ENCODE data around the gene LRRC9. TPM values are rescaled to one million over a fixed set of nuclear protein-coding genes. Genes with fewer than 3 reads are reported as not detected.
A peak's percentile ranks its signal among the peaks of the same experiment; 100 is the strongest.

Gene LRRC9
- total and polyA plus RNA-seq, 2 experiments from 2014 or later, result 2.2 to 3.1 TPM

GRCh38 chr14:60051721-60052221, 131.8 kb downstream of the LRRC9 start:
- Histone ChIP-seq H3K36me3 (ENCODE audit: insufficient read depth) (no peaks in the 10 kb centered on the region), H4K20me1 (replicated peaks; ENCODE audit: insufficient read depth) (no peaks in the 10 kb centered on the region), H2AFZ (peak overlapping the region; percentile 75; the same call in 1 of the 2 replicates), H3K4me3 (no peak overlapping the region), H3K4me2 (no peak overlapping the region), H3K27ac (ENCODE audit: low read depth) (no peak overlapping the region), H3F3A (replicated peaks; ENCODE audit: low read depth) (no peaks in the 10 kb centered on the region), H3K4me1 (ENCODE audit: insufficient read depth) (no peaks in the 10 kb centered on the region), H3K79me2 (replicated peaks; ENCODE audit: insufficient read depth) (no peaks in the 10 kb centered on the region), H3K27me3 (ENCODE audit: insufficient read depth) (no peaks in the 10 kb centered on the region), H3K9me2 (ENCODE audit: insufficient read depth) (0 out of 2 replicates have a peak, but pooled peaks cover 2% of the 10 kb centered on the region)
- ATAC-seq (no peak), DNase-seq (ENCODE audit: low spot score) (no peak)
- no peaks in the 10 kb centered on the region for H3K36me3 Mint-ChIP-seq (ENCODE audit: low read depth)
- TF ChIP-seq REST (IDR thresholded peaks at IDR 0.05; ENCODE audit: unreplicated experiment), result no peak
- no peak for TF ChIP-seq POLR2AphosphoS5 (IDR thresholded peaks at IDR 0.05; ENCODE audit: low read depth)
- no peak for TF ChIP-seq ZNF331 (CRISPR knock-in tag; IDR thresholded peaks at IDR 0.05; ENCODE audit: low read depth)
- no peaks in the 10 kb centered on the region for H3K27me3 Mint-ChIP-seq (ENCODE audit: insufficient read depth, low read depth, poor library complexity)
- no peak overlapping the region for H3K27ac Mint-ChIP-seq
- no peaks in the 10 kb centered on the region for H3K9me3 Mint-ChIP-seq
- no peak overlapping the region for H3K4me3 Mint-ChIP-seq
- H3K4me1 Mint-ChIP-seq, result no peaks in the 10 kb centered on the region

DNA sequence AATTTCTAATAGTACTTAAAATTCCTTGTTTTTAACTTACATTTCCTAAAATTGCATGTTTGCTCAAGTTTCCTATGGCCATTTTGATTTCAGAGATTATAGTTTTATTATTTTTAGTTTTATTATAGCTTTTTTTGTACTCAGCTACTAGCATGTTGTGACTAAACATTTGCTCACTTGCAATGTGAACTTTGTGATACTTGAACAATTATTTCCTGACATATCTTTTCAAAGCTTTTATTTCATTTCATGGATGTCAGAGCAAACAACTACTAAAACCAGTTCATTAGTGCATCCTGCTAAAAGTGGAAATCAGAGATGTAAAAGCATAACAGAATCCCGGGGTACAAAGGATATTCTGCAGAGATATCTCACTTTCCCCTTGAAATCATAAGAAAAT, 138.1 kb downstream of the LRRC9 start:
- Mint-ChIP-seq H3K9me3 (no peaks in the 10 kb centered on the region), H3K27me3 (ENCODE audit: insufficient read depth, low read depth, poor library complexity) (peaks cover 2% of the 10 kb centered on the region), H3K27ac (no peak overlapping the region), H3K4me1 (no peaks in the 10 kb centered on the region), H3K36me3 (ENCODE audit: low read depth) (no peaks in the 10 kb centered on the region), H3K4me3 (no peak overlapping the region)
- Histone ChIP-seq H3K36me3 (ENCODE audit: insufficient read depth) (no peaks in the 10 kb centered on the region), H3K4me1 (ENCODE audit: insufficient read depth) (no peaks in the 10 kb centered on the region), H3K27me3 (ENCODE audit: insufficient read depth) (no peaks in the 10 kb centered on the region), H3K27ac (ENCODE audit: low read depth) (no peak overlapping the region), H3K79me2 (replicated peaks; ENCODE audit: insufficient read depth) (no peaks in the 10 kb centered on the region), H3K4me3 (no peak overlapping the region), H2AFZ (no peak overlapping the region), H4K20me1 (replicated peaks; ENCODE audit: insufficient read depth) (no peaks in the 10 kb centered on the region), H3F3A (replicated peaks; ENCODE audit: low read depth) (no peaks in the 10 kb centered on the region), H3K4me2 (no peak overlapping the region), H3K9me2 (ENCODE audit: insufficient read depth) (no peaks in the 10 kb centered on the region)
- DNase-seq (ENCODE audit: low spot score) (no peak), ATAC-seq (no peak)
- TF ChIP-seq EZH2 (IDR thresholded peaks at IDR 0.05; ENCODE audit: low read depth, unreplicated experiment) (no peak), NANOG (IDR thresholded peaks at IDR 0.05; ENCODE audit: borderline replicate concordance) (no peak), POLR2AphosphoS5 (IDR thresholded peaks at IDR 0.05; ENCODE audit: low read depth) (no peak), ETS1 (IDR thresholded peaks at IDR 0.05) (no peak), ZNF114 (CRISPR knock-in tag; IDR thresholded peaks at IDR 0.05) (no peak), JUNB (IDR thresholded peaks at IDR 0.05; ENCODE audit: unreplicated experiment) (no peak), EZH2phosphoT487 (IDR thresholded peaks at IDR 0.05; ENCODE audit: unreplicated experiment) (no peak), CREB1 (CRISPR knock-in tag; IDR thresholded peaks at IDR 0.05; ENCODE audit: low read depth) (no peak)
- TF ChIP-seq, protein P1, sequence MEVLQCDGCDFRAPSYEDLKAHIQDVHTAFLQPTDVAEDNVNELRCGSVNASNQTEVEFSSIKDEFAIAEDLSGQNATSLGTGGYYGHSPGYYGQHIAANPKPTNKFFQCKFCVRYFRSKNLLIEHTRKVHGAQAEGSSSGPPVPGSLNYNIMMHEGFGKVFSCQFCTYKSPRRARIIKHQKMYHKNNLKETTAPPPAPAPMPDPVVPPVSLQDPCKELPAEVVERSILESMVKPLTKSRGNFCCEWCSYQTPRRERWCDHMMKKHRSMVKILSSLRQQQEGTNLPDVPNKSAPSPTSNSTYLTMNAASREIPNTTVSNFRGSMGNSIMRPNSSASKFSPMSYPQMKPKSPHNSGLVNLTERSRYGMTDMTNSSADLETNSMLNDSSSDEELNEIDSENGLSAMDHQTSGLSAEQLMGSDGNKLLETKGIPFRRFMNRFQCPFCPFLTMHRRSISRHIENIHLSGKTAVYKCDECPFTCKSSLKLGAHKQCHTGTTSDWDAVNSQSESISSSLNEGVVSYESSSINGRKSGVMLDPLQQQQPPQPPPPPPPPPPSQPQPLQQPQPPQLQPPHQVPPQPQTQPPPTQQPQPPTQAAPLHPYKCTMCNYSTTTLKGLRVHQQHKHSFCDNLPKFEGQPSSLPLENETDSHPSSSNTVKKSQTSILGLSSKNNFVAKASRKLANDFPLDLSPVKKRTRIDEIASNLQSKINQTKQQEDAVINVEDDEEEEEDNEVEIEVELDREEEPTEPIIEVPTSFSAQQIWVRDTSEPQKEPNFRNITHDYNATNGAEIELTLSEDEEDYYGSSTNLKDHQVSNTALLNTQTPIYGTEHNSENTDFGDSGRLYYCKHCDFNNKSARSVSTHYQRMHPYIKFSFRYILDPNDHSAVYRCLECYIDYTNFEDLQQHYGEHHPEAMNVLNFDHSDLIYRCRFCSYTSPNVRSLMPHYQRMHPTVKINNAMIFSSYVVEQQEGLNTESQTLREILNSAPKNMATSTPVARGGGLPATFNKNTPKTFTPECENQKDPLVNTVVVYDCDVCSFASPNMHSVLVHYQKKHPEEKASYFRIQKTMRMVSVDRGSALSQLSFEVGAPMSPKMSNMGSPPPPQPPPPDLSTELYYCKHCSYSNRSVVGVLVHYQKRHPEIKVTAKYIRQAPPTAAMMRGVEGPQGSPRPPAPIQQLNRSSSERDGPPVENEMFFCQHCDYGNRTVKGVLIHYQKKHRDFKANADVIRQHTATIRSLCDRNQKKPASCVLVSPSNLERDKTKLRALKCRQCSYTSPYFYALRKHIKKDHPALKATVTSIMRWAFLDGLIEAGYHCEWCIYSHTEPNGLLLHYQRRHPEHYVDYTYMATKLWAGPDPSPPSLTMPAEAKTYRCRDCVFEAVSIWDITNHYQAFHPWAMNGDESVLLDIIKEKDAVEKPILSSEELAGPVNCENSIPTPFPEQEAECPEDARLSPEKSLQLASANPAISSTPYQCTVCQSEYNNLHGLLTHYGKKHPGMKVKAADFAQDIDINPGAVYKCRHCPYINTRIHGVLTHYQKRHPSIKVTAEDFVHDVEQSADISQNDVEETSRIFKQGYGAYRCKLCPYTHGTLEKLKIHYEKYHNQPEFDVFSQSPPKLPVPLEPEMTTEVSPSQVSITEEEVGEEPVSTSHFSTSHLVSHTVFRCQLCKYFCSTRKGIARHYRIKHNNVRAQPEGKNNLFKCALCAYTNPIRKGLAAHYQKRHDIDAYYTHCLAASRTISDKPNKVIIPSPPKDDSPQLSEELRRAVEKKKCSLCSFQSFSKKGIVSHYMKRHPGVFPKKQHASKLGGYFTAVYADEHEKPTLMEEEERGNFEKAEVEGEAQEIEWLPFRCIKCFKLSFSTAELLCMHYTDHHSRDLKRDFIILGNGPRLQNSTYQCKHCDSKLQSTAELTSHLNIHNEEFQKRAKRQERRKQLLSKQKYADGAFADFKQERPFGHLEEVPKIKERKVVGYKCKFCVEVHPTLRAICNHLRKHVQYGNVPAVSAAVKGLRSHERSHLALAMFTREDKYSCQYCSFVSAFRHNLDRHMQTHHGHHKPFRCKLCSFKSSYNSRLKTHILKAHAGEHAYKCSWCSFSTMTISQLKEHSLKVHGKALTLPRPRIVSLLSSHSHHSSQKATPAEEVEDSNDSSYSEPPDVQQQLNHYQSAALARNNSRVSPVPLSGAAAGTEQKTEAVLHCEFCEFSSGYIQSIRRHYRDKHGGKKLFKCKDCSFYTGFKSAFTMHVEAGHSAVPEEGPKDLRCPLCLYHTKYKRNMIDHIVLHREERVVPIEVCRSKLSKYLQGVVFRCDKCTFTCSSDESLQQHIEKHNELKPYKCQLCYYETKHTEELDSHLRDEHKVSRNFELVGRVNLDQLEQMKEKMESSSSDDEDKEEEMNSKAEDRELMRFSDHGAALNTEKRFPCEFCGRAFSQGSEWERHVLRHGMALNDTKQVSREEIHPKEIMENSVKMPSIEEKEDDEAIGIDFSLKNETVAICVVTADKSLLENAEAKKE (CRISPR knock-in tag; IDR thresholded peaks at IDR 0.05), result no peak
